Bone marrow (tissue), 2 donors: ENCODE data around the gene VPS33B.

Experiments used
- DNase-seq, 2 donors: peaks; one replicate each; lab custom pipeline; 2025; lab: John Stamatoyannopoulos, UW

VPS33B gene

DNA sequence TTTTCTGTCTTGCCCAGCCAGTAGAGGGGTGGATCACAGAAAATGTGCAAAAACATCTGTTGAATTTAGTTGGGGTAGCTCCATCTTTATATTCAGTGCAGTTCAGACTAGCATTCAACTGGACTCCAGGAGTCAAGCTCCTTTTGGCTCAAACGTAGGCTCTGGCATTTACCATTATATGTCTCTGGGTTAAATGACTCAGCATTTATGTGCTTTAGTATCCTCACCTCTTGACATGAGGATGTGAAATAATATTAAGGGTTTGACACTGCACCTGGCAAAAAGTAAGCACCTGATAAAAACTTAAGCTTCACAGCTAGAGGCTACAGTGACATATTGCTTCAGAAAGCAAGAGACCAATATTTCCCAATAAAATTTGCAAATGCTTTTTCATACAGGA lies 42.8 kb downstream of the VPS33B start:
- DNase-seq, result no peak

DNA sequence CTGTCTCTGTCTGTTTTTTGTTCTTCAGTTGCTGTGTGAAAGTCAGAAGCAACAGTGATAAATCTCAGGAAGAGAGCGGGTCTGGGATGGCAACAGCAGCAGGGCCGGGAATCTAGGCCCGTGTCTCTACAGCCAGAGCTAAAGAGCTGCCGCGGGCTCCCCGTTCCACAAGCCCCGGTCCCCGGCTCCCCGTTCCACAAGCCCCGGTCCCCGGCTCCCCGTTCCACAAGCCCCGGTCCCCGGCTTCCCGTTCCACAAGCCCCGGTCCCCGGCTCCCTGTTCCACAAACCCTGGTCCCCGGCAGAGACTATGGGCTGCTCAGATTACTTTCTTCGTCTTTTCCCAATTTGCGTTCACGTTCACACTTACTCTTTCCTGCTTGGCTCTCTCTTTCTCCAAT lies 48.2 kb downstream of the VPS33B start:
- DNase-seq, result no peak

DNA sequence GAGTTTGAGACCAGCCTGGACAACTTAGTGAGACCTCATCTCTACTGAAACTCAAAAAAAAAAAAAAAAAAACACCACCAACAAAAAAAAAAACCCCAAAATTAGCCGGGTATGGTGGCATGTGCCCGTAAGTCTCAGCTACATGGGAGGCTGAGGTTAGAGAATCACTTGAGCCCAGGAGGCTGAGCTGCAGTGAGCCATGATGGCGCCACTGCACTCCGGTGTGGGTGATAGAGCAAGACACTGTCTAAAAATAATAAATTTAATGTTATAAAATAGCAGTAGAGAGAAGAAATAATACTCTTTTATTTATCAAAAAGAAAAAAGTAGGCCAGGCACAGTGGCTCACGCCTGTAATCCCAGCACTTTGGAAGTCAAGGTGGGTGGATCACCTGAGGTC lies 50.3 kb downstream of the VPS33B start:
- no peak for DNase-seq

DNA sequence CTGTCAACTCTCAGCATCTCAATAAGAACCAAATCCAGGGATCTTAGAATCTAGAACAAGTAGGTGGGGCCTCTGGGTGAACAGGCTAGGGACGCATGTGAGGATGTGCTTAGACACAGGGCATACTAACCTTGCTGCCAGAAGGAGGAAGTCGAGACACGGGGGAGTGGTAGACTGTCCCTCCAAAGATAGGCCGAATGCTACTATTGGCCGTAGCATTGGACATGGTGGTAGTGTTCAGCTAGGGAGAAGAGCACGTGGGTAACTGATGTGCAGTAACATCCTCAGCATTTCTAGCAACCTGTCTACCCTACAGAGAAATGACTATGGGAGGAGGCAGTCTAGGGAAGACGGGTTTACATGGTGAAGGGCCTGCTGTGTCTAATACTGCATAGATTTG lies 52.1 kb downstream of the VPS33B start:
- DNase-seq, result no peak

DNA sequence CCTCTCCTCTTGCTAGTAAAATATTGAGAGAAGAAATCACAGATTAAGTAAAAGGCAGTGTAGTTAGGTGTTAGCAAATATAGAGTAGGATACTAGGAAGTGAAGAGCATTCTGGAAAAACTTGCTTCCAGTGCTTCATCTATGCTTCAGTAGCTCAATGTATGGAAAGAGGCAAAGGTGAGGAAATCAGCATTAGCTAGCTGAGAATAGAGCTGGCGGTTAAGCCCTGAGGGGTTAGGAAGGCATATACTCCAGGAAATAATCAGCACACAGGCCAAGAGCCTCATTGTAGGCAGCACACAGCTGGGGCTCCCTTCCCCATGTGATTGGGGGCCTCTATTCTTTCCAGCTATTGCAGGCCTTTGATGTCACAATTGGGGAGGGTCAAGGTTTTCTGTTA lies 54.0 kb downstream of the VPS33B start:
- DNase-seq, result no peak

DNA sequence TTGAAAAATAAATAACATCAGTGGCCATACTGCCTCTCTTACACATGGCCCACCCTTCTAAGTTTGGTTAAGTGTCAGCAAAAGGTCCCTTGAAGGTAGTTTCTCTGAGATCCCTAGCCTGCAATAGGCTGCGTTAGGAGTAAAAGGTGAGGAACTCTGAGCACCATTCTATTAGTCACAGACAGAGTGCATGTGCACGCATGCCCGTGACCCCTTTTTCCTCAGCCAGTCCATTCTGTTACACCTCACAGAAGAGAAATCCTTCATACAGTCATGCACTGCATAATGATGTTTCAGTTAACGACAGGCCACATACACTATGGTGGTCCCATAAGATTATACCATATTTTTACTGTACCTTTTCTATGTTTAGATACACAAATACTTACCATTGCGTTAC lies 55.2 kb downstream of the VPS33B start:
- DNase-seq, result no peak

DNA sequence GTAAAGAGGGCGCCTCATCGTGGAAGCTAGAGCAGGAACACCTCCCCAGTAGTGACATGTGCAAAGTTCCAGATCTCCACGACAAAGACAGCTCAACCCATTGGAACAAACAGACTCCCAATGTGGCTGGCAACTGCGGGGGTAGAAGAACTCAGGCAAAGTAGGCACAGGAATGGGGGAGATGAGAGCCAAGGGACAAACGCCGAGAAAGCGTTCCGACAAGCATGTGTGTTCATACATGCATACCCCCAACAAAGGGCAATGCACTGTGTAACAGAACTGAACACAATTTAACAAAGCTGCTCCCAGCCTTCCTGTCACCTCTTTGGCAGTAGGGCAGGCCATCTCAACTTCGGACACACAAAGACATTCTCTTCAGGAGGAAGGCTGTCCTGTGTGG lies 56.1 kb downstream of the VPS33B start:
- DNase-seq, result no peak

DNA sequence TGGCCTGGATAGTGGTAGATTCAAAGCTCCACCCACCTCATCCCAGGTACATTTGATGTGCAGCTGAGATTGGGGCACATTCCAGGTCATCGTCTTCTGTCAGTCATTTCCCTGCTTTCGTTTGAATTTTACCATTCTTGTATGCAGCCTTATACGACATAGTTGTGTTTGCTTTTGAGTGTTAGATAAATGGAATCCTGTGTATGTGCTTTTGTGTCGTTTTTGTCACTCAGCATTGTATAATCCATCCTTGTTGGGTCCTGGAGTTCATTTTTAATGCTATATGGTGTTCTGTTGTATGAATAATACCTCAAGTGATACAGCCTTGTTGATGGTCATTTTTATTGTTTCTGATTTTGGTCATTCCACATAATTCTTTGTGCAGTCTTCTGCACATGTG lies 60.4 kb downstream of the VPS33B start:
- DNase-seq, result no peak

DNA sequence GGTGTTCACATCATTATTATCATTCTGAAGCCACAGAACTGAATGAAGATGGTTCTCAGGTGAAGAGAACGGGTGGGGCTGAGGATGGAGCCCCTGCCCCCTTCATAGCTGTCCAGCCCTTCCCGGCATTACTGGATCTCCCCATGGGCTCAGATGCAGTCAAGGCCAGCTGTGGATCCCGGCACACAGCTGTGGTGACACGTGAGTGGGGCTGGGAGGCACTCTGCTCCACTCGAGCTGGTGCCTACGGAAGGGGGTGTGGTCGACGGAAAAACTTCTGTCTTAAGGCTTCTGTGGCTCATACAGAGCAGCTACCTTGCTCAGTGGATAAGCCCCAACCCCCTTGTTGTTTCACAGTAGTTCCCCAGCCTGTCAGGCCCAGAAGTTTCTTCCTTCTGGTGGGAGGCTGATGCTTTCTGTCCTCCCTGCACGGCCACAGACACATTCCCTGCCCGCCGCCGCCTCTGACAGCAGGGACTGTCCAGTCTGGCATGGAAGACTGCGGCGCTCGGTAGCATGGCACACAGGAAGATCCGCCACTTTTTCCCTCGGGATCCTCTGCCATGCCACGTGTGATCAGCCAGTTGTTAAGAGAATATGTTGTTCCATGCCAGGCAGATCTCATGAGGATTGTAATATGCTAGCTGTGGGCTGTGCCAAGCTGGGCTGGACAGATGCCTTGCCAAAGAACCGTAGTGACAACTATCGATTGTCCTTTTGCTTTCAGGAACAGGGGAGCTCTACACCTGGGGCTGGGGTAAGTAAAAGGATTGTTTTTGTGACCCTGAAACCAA lies 61.9 kb downstream of the VPS33B start:
- DNase-seq, result no peak

DNA sequence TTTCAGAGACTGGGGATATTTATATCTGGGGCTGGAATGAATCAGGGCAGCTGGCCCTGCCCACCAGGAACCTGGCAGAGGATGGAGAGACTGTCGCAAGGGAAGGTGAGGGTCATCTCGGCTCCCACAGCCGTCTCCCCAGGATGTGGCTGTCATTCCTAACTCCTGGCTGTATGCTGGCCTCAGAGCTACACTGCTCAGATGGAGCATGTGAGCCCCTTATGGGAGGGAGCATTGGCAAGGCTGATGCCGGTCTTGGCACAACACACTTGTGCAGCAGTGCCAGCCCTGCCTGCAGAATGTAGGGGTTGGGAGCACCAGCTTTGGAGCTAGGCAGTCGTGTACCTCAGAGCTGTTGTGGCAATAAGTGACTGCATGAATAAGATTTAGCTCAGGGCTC lies 62.5 kb downstream of the VPS33B start:
- no peak for DNase-seq

DNA sequence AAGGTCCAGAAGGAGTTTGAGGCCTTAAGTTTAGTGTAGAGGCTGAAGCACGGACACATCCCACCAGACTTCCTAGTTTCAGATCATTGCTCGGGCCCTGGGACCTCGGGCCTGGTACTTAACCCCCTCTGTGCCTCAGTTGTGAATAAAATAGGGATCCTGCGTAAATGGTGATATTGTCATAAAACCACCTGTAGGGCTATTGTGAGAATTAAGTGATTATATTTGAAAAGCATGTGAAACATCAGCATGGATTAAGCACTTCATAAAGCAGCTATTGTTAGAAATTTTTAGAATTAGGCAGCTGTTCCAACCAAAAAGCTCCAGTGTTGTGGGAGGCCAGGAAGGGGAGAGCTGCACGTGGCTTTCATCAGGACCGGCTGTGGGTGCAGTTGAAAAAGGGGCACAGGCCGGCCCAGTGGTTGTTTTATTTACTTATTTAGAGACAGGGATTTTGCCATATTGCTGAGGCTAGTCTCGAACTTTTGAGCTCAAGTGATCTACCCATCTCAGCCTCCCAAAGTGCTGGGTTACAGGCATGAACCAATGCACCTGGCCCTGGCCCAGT lies 63.3 kb downstream of the VPS33B start:
- DNase-seq, result no peak

DNA sequence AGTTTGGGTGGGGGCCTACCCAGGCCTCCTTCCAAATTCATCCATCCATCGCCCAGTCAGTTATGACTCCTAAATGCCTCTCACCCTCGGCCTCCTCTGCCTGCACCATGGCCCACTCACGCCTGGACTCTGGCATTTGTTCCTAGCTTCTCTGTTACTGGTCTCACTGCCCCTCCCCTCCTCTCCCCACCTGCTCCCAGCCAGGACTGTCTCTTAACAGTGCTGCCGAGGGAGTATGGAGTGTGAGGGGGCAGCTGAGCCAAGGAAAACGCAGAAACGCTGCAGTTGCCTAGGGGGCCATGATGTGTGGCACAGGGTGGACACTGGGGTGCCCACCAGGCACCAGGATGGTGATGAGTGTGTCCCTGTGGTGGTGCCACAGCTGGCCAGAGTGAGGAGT lies 64.6 kb downstream of the VPS33B start:
- no peak for DNase-seq

DNA sequence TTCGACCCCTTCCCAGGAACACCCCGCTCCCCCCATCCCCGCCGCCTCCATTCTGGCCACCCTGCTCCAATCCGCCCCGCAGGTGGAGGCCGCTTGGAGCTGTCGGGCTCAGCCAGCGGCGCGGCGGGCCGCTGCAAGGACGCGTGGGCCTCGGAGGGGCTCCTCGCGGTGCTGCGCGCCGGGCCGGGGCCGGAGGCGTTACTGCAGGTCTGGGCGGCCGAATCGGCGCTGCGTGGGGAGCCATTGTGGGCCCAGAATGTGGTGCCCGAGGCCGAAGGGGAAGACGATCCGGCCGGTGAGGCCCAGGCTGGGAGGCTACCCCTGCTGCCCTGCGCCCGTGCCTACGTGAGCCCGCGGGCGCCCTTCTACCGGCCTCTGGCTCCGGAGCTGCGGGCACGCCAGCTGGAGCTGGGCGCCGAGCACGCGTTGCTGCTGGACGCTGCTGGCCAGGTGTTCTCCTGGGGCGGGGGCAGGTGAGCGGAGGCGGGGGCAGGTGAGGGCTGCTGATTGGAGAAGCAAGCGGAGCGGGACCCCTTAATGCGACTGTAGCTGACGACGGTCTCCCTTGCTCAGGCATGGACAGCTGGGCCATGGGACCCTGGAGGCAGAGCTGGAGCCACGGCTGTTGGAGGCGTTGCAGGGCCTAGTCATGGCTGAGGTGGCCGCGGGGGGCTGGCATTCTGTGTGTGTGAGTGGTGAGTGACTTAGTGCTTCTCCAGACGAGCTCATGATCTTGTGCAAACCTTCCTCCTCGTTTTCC lies 65.2 kb downstream of the VPS33B start:
- DNase-seq, result no peak

DNA sequence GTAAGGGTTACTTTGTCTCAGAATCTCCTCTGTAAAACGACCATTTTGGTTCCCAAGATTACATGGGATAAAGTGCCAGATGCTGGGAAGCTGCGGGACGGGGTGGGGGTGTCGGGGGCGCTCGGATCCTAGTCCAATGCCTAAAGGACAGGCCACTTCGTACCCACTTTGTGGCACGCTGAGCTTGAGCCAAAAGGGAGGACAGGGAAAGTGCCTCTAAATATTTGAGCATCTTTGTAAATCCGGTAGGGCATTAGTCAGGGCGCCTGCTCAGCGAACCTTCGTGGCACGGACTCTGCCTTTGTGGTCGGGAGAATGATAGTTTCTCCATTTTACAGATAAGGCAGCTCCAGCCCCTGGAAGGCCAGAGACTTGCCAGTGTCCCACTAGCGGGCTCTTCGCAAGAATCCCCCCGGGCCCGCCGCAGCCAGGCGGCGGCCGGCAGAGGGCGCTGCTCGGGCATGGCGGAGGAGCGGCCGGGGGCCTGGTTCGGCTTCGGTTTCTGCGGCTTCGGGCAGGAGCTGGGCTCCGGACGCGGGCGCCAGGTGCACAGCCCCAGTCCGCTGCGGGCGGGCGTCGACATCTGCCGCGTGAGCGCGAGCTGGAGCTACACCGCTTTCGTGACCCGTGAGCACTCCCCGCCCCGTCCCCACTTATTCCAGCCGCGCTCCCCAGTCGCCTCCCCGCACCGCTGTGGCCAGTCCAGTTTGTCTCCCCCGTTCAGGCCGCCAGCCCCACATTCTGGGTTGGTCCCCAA lies 65.9 kb downstream of the VPS33B start:
- DNase-seq, result no peak

DNA sequence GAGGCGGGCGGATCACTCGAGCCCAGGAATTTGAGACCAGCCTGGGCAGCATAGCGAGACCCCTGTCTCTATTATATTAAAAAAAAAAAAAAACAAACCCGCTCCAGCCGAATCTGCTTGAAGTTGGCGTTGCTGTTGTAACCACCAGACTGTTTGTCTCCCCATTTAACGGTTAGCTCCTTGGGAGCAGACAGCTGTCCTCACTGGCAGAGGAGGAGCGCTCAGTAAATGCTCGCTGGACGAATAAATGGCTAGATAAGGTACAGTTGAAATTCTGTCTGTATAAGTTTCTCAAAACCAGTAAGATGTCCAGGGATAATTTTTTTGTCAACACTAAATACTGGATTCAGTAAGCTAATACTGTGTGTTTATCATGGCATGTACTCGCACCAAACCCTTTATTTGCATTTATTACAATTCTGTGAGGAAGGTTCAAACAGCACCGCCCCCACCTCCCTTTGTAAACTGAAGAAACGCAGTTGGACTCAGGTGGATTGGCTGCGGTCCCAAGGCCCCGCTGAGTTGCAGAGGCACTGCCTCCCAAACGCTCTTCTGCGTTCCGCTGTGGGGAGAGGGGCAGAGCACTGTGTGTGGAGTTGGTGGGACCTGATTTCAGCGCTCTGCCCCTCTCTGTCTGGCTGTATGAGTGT lies 66.6 kb downstream of the VPS33B start:
- no peak for DNase-seq

DNA sequence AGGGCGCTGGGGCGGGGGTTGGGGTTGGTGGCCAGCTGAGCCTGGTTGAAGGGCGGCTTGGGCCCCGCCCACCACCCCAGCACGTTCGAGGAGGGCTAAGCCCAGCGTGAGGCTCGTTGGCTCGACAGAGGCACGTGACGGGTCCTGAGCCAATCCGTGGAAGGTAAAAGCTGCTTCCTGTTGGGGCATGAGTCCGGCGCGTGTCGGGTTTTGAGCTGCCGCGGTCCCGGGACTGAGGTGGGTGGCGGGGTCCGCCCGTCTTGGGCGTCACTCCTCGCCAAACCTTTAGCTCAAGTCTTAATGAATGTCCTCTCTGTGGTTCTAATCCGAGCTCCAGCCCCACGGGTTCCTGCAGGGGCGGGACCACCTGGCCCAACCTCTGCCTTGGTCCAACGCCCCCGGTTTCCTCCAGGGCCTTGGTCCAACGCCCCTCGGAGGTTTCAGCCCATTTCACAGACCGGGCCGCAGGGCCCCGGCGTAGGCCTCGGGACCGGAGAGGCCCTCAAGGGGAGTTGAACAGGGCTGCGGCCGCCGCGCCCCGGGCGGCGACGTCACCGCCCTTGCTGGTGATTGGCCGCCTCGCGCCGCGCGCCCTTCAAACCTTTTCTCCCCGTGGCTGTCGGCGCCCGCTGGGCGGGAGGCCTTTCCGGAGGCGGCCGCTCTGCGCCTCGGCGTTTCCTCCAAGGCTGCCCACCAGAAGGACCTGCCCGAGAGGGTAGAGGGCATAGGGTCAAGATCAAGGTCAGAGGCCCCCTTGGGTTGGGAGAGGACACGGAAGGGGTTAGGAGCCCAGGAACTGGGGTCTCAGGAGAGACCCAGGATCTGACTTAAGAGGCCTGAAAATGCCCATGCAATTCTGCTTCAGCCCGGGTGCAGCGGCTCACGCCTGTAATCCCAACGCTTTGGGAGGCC lies 67.4 kb downstream of the VPS33B start, which contains the start of gene RCCD1:
TSS of gene RCCD1 (plus strand) at position 173 of the 912 bp plus-strand sequence. CDS start 1,851 bp downstream, outside the sequence.
- DNase-seq, result peak; percentile 78

DNA sequence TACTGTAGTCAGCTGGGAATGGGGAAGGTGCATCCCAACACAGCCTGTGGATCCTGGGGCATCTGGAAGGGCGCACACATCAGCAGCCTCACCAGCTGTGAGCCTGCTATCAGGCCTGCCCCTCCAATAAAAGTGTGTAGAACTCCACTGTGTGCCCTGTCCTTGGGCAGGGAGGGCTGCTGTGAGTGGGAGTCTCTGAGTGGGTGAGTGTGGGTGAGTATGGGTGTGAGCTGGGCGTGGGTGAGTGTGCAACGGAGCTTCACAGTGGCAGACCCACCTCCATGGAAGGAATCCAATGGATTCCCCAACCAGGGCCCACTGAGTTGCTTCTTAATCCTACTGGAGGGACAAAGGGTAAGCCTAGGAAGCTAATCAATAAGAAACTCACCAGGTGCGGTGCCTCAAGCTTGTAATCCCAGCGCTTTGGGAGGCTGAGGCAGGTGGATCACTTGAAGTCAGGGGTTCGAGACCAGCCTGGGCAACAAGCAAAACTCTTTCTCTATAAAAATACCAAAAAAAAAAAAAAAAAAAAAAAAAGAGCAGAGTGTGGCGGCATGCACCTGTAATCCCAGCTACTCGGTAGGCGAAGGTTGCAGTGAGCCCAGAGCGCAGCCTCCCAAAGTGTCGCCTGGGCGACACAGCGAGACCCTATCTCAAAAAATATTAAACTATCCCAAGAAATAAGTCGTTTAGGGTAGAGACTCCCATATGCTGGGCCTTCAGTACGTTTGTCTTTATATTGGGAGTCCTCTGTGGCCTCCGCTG lies 68.3 kb downstream of the VPS33B start:
- no peak for DNase-seq

DNA sequence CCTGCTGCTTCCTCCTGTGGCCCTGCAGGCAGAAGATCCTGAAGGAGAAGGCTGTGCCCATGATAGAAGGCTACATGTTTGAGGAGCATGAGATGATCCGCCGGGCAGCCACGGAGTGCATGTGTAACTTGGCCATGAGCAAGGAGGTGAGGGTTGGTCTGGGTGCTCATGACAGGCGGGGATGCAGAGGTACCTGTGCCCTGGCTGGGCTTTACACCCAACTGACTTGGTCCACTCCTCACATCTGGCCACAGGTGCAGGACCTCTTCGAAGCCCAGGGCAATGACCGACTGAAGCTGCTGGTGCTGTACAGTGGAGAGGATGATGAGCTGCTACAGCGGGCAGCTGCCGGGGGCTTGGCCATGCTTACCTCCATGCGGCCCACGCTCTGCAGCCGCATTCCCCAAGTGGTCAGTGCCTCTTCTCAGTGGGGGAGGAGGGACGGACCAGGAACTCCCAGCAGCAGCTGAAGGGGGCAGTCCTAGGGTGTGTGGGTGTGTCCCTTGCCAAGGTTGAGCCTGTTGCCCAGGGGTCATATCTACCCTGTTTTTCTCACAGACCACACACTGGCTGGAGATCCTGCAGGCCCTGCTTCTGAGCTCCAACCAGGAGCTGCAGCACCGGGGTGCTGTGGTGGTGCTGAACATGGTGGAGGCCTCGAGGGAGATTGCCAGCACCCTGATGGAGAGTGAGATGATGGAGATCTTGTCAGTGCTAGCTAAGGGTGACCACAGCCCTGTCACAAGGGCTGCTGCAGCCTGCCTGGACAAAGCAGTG lies 69.3 kb downstream of the VPS33B start:
- no peak for DNase-seq

DNA sequence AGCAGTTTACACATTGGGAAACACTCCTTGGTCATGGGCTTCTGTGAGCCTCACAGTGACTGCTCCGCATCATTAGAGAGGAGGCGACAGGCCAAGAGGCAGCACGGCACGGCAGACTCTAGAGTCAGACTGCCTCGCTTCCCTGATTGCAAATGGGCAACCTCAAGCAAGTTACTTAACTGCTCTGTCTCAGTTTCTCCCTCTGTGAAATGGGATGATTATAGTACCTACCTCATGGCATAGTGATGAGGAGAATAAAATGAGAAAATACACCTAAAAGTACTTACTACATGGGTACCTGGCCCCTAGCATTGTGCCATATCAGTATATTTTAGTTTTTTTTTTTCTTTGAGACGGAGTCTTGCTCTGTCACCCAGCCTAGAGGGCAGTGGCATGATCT lies 71.7 kb downstream of the VPS33B start:
- no peak for DNase-seq
